Osteoblast (primary cell): Measurements from ENCODE around the gene C4orf50. TPM values are rescaled to one million over a fixed set of nuclear protein-coding genes. Genes with fewer than 3 reads are reported as not detected.

Source experiments
- DNase-seq: peaks from one replicate; pipeline ENCODE4 v3.0.0; 2011; ENCODE audit warnings: low spot score, mixed read lengths; ENCODE audit not compliant: insufficient read length; ENCODE audit errors: missing footprints
- H2AFZ ChIP-seq: 2 replicates; pipeline ENCODE4 v1.6.0; 2011; ENCODE audit warnings: mild to moderate bottlenecking, low read length
- H3K27ac ChIP-seq: 2 replicates; pipeline ENCODE4 v1.5.1; 2011; ENCODE audit warnings: mild to moderate bottlenecking, low read depth, low read length, moderate library complexity
- H3K27me3 ChIP-seq: 2 replicates; pipeline ENCODE4 v1.6.0; 2012; ENCODE audit warnings: mild to moderate bottlenecking, control low read depth, inconsistent platforms, low read length, moderate library complexity; ENCODE audit not compliant: insufficient read depth
- H3K36me3 ChIP-seq: 2 replicates; pipeline ENCODE4 v1.5.1; 2011; ENCODE audit warnings: mild to moderate bottlenecking, low read length, control low read depth, moderate library complexity; ENCODE audit not compliant: insufficient read depth
- H3K4me1 ChIP-seq: 2 replicates; pipeline ENCODE4 v1.5.1; 2011; ENCODE audit warnings: mild to moderate bottlenecking, low read length, control low read depth, moderate library complexity; ENCODE audit not compliant: insufficient read depth
- H3K4me2 ChIP-seq: 2 replicates; pipeline ENCODE4 v1.6.0; 2011; ENCODE audit warnings: mild to moderate bottlenecking, low read length; ENCODE audit not compliant: insufficient read depth
- H3K4me3 ChIP-seq: fragments of 200-600 bp; sonication (generic); 3 replicates; pipeline ENCODE4 v1.5.1; 2012; ENCODE audit warnings: mild to moderate bottlenecking, low read length, inconsistent platforms; ENCODE audit not compliant: insufficient read depth
- H3K79me2 ChIP-seq: 2 replicates; pipeline ENCODE4 v1.6.0; 2012; ENCODE audit warnings: mild to moderate bottlenecking, low read length, control low read depth, inconsistent platforms; ENCODE audit not compliant: insufficient read depth
- H3K9me3 ChIP-seq: 2 replicates; pipeline ENCODE4 v1.5.1; 2011; ENCODE audit warnings: low read depth, low read length, control low read depth
- H4K20me1 ChIP-seq: 2 replicates; pipeline ENCODE4 v1.6.0; 2012; ENCODE audit warnings: mild to moderate bottlenecking, low read length, control low read depth; ENCODE audit not compliant: insufficient read depth
- total RNA-seq: library from RNA; depleted of rRNA; stranded (reverse); fragments of >200 nt; gene quantifications from 2 replicates; pipeline ENCODE4 v1.2.3, GENCODE V29; 2012
- TF ChIP-seq, protein P1 (sequence below): IDR thresholded peaks from 2 replicates; pipeline ENCODE4 v1.5.1; 2011; ENCODE audit warnings: mild to moderate bottlenecking, low read depth, low read length, moderate library complexity; ENCODE audit errors: extremely low read depth

The C4orf50 gene
- total RNA-seq, 1 donor = not detected

DNA sequence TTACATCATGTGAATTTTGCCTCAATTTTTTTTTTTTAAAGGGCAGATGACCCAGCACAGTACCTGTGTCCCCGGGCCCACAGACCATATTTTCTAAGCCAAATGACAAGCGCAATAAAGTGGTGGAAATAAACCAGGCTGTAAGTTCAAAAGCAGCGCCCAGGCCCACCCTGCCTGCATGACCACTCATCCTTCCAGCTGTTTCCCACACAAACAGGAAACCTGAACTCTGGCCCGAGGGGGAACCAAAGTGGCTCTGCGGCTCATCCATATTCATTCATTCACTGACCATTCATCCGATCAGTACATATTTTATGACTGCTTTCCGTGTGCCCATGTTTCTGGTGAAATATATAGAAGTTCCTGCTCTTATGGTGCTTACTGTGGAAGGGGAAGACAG is 91.6 kb downstream of the C4orf50 start:
- H3K79me2 ChIP-seq = no peaks in the 10 kb centered on the region
- H3K27ac ChIP-seq = no peak overlapping the region
- DNase-seq = no peak
- TF ChIP-seq, protein P1, sequence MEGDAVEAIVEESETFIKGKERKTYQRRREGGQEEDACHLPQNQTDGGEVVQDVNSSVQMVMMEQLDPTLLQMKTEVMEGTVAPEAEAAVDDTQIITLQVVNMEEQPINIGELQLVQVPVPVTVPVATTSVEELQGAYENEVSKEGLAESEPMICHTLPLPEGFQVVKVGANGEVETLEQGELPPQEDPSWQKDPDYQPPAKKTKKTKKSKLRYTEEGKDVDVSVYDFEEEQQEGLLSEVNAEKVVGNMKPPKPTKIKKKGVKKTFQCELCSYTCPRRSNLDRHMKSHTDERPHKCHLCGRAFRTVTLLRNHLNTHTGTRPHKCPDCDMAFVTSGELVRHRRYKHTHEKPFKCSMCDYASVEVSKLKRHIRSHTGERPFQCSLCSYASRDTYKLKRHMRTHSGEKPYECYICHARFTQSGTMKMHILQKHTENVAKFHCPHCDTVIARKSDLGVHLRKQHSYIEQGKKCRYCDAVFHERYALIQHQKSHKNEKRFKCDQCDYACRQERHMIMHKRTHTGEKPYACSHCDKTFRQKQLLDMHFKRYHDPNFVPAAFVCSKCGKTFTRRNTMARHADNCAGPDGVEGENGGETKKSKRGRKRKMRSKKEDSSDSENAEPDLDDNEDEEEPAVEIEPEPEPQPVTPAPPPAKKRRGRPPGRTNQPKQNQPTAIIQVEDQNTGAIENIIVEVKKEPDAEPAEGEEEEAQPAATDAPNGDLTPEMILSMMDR = no peak
- no peak overlapping the region for H3K4me2 ChIP-seq
- no peaks in the 10 kb centered on the region for H3K36me3 ChIP-seq
- no peaks in the 10 kb centered on the region for H4K20me1 ChIP-seq
- H2AFZ ChIP-seq = no peak overlapping the region
- H3K4me1 ChIP-seq = no peaks in the 10 kb centered on the region
- no peak overlapping the region for H3K4me3 ChIP-seq
- H3K9me3 ChIP-seq = no peaks in the 10 kb centered on the region
- H3K27me3 ChIP-seq = peaks cover 3% of the 10 kb centered on the region

DNA sequence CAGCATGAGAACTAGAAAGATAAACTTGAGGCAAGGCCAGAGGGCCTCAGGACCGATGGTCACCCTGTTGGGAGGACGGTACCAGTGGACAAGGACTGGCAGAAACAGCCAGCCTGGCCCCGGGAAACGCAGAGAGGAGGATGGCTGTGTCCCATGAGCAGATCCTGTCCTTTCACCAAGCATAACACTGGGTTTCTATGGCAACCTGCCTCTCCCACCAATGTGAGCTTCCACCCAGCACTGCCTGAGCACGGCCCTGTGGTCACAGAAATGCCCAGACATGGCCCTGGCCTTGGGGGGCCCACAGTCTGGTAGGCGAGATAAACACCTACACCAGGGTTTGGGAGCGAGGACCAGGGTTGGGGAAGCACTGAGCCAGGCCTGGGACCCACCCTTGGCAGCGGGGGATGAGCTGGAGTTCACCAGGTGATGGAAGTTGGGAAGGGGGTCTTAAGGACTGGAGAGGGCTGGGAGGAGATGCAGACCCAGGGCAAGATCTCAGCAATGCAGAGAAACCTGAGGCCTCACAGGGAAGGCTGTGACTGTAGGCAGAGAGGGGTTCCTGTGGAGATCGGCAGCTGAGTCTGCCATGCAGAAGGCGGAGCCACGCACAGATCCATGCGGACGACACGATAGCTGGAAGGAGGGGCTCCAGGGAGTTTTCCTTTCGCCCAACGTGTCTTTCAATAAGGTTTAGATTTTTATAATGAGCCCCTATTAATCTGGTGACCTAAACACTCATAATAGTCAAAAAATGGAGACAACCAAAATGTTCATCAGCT is 92.6 kb downstream of the C4orf50 start:
- Histone ChIP-seq H3K4me2 (no peak overlapping the region), H3K4me1 (no peaks in the 10 kb centered on the region), H3K27ac (no peak overlapping the region), H3K36me3 (no peaks in the 10 kb centered on the region), H4K20me1 (no peaks in the 10 kb centered on the region), H3K79me2 (no peaks in the 10 kb centered on the region), H3K4me3 (no peak overlapping the region), H3K27me3 (peaks cover 3% of the 10 kb centered on the region), H3K9me3 (no peaks in the 10 kb centered on the region), H2AFZ (no peak overlapping the region)
- no peak for DNase-seq
- TF ChIP-seq, protein P1 = no peak

DNA sequence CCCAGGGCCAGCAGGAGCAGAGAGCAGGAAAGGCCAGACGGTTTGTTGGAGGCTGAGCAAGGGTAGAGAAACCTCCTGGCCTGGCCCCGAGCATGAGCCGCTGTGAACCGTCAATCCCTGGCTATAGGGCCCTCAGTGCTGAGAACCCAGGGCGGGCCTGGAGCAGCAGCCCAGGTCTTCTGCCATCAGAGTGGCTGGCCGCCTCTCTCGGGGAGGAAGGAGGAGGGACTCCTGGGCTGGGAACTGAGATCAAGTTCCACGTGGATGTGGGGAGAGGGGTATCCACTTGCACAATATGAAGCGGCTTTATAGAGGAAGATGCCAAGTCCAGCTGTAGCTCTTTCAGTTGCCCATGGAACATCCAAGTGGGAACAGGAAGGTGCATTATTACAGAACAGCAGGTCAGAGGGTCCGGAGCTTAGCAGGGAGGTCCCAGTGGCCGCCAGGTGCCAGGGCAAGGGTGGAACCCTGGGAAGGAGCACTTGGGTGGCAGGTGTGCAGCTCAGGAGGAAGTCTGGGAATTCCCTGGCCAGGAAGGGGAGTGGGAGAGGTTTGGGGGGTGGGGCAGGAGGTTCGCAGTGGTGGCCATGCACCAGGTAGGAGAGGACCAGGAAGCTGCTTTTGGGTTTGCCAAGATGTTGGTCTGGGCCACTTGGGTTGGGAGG is 93.6 kb downstream of the C4orf50 start:
- Histone ChIP-seq H3K79me2 (no peaks in the 10 kb centered on the region), H3K4me3 (no peak overlapping the region), H3K27ac (no peak overlapping the region), H3K36me3 (no peaks in the 10 kb centered on the region), H3K9me3 (no peaks in the 10 kb centered on the region), H4K20me1 (no peaks in the 10 kb centered on the region), H3K27me3 (peaks cover 3% of the 10 kb centered on the region), H2AFZ (no peak overlapping the region), H3K4me2 (no peak overlapping the region), H3K4me1 (no peaks in the 10 kb centered on the region)
- no peak for DNase-seq
- TF ChIP-seq, protein P1 = no peak

DNA sequence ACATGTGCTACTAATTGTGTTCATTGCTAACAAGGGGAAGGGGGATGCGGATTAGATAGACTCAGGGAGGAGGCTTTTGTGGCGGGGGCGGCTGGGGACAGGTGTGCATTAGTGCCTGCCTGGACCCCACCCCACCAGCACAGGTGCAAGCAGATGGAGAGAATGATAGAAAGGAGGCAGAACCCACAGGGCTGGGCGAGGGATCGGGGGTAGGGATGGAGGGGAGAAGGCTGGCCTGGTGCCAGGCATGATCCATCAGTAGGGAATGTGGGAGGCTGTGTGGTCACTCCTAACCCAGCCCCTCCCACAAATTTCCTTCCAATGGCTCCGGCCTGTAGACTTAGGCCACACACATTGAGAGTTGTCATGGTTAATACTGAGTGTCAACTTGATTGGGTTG is 94.9 kb downstream of the C4orf50 start:
- Histone ChIP-seq H3K36me3 (no peaks in the 10 kb centered on the region), H3K4me2 (no peak overlapping the region), H3K79me2 (no peaks in the 10 kb centered on the region), H3K27ac (no peak overlapping the region), H3K9me3 (no peaks in the 10 kb centered on the region), H3K4me1 (no peaks in the 10 kb centered on the region), H3K4me3 (no peak overlapping the region), H4K20me1 (no peaks in the 10 kb centered on the region), H2AFZ (no peak overlapping the region), H3K27me3 (peaks cover 3% of the 10 kb centered on the region)
- TF ChIP-seq, protein P1 = no peak
- DNase-seq = no peak
